Naive thymus-derived CD4-positive, alpha-beta T cell (primary cell): ENCODE results near the gene MKRN1. TPM values are rescaled to one million over a fixed set of nuclear protein-coding genes. Genes with fewer than 3 reads are reported as not detected.

Experiments
- ATAC-seq: fragments of 150-1000 bp; cut with Tn5 transposase; 2 replicates; pipeline ENCODE4 v1.10.0; 2021; ENCODE audit warnings: mild to moderate bottlenecking, moderate library complexity
- CTCF ChIA-PET: fragments of 350-600 bp; sonication (Branson Sonifier 250); formaldehyde crosslinking; loops from one replicate; lab custom pipeline; 2021; ENCODE audit warnings: antibody characterized with exemption; lab: Charles Lee
- POLR2A ChIA-PET: fragments of 350-600 bp; sonication (Branson Sonifier 250); formaldehyde crosslinking; loops from one replicate; lab custom pipeline; 2021; ENCODE audit warnings: antibody characterized with exemption, inconsistent platforms; lab: Charles Lee
- DNase-seq, 9 donors: peaks; one replicate each; pipeline versions ENCODE4 v3.0.0 to v3.0.0-alpha.2; 2020 to 2022; ENCODE audit warnings: mixed read lengths in 1 of 9
- H3K27ac ChIP-seq: one replicate; pipeline ENCODE4 v1.7.0; 2013; ENCODE audit warnings: mild to moderate bottlenecking, low read depth, low read length, moderate library complexity
- H3K27me3 ChIP-seq, 2 donors: one replicate each; pipeline ENCODE4 v1.7.0; 2013; ENCODE audit warnings: low read length in 2 of 2, mild to moderate bottlenecking in 2 of 2, moderate library complexity in 2 of 2; ENCODE audit not compliant: control insufficient read depth in 2 of 2, insufficient read depth in 2 of 2
- H3K36me3 ChIP-seq, 3 experiments: 1 replicate in 2 of 3; 2 replicates in 1 of 3; pipeline ENCODE4 v1.7.0; 2013; ENCODE audit warnings: low read length in 3 of 3, mild to moderate bottlenecking in 3 of 3, moderate library complexity in 1 of 3; ENCODE audit not compliant: insufficient read depth in 3 of 3, control insufficient read depth in 2 of 3
- H3K4me1 ChIP-seq, 2 donors: one replicate each; pipeline ENCODE4 v1.7.0; 2013; ENCODE audit warnings: low read length in 2 of 2, mild to moderate bottlenecking in 2 of 2, moderate library complexity in 1 of 2; ENCODE audit not compliant: control insufficient read depth in 2 of 2, insufficient read depth in 2 of 2
- H3K4me3 ChIP-seq: 2 replicates; pipeline ENCODE4 v1.7.0; 2013; ENCODE audit warnings: mild to moderate bottlenecking, low read length
- H3K9me3 ChIP-seq, 3 experiments: 1 replicate in 2 of 3; 2 replicates in 1 of 3; pipeline ENCODE4 v1.7.0; 2013; ENCODE audit warnings: low read length in 3 of 3; ENCODE audit not compliant: control insufficient read depth in 2 of 3
- H3K27ac Mint-ChIP-seq, 9 donors: one replicate each; pipeline ENCODE4 v1.8.0; 2020 to 2022; ENCODE audit warnings: mixed read lengths in 9 of 9, mild to moderate bottlenecking in 8 of 9, moderate library complexity in 5 of 9, inconsistent platforms in 2 of 9
- H3K27me3 Mint-ChIP-seq, 5 donors: one replicate each; pipeline ENCODE4 v1.8.0; 2021 to 2022; ENCODE audit warnings: mixed read lengths in 5 of 5, mild to moderate bottlenecking in 1 of 5
- H3K36me3 Mint-ChIP-seq, 5 donors: one replicate each; pipeline ENCODE4 v1.8.0; 2020 to 2022; ENCODE audit warnings: mixed read lengths in 5 of 5, mild to moderate bottlenecking in 3 of 5, inconsistent platforms in 1 of 5
- H3K4me1 Mint-ChIP-seq, 7 donors: one replicate each; pipeline ENCODE4 v1.8.0; 2020 to 2022; ENCODE audit warnings: mixed read lengths in 7 of 7, mild to moderate bottlenecking in 3 of 7, inconsistent platforms in 1 of 7
- H3K4me3 Mint-ChIP-seq, 10 donors: one replicate each; pipeline ENCODE4 v1.8.0; 2020 to 2022; ENCODE audit warnings: mild to moderate bottlenecking in 10 of 10, mixed read lengths in 10 of 10, moderate library complexity in 6 of 10, inconsistent platforms in 2 of 10
- H3K9me3 Mint-ChIP-seq, 11 donors: one replicate each; pipeline ENCODE4 v1.8.0; 2020 to 2022; ENCODE audit warnings: mixed read lengths in 11 of 11, mild to moderate bottlenecking in 4 of 11, inconsistent platforms in 1 of 11, moderate library complexity in 1 of 11
- intact Hi-C, 2 donors: fragments of 100-400 bp; cut with micrococcal nuclease; formaldehyde crosslinking; loops; one replicate each; pipeline ENCODE4 v1.15.1; 2023
- polyA plus RNA-seq, 2 donors: library from polyadenylated mRNA; unstranded; fragments of 300-500 nt; fragmentation: Illumina TruSeq; gene quantifications; one replicate each; pipeline ENCODE4 v1.2.3, GENCODE V29; 2021
- total RNA-seq, 6 experiments: library from RNA in 5 of 6; stranded (reverse) in 5 of 6; gene quantifications; 1 replicate in 5 of 6; 2 replicates in 1 of 6; pipeline ENCODE4 v1.2.3 and lab custom pipeline; 2021 to 2026

MKRN1 gene
- total and polyA plus RNA-seq, 7 experiments from 2014 or later, result 85.1 to 162 (median 139) TPM

GRCh38 chr7:140404565-140405065, 74.7 kb downstream of the MKRN1 start:
- Mint-ChIP-seq H3K4me3 (peak overlapping the region; percentile 92 to 99 (median 97)), H3K27me3 (peaks cover 0 to 3% (median 0%) of the 10 kb centered on the region in 5 donors), H3K4me1 (peaks cover 13 to 40% (median 29%) of the 10 kb centered on the region in 7 donors), H3K36me3 (peaks cover 3 to 28% (median 12%) of the 10 kb centered on the region in 5 donors), H3K9me3 (peaks cover 0 to 3% (median 0%) of the 10 kb centered on the region in 11 donors), H3K27ac (peak overlapping the region; percentile 91 to 99 (median 96))
- Histone ChIP-seq H3K27ac (peak overlapping the region; percentile 87), H3K36me3 (peaks cover 0 to 10% (median 0%) of the 10 kb centered on the region in 3 experiments), H3K4me3 (peak overlapping the region; percentile 82), H3K4me1 (peaks cover 8 to 11% of the 10 kb centered on the region in 2 donors), H3K27me3 (no peaks in the 10 kb centered on the region), H3K9me3 (no peaks in the 10 kb centered on the region)
- intact Hi-C loops, result loop anchor here (1.0 to 10.0 kb wide), 11 partner anchors 28 to 1940 kb away; partner anchors contain the start of genes MKRN1 (in 2 of the 2), MRPS33 (in 2 of the 2), BRAF (in 1 of the 2) and NDUFB2 (in 1 of the 2)
- DNase-seq, result no peak
- ATAC-seq, result no peak
- POLR2A ChIA-PET, result interaction anchor here (1.0 to 2.5 kb wide), 3 partner anchors 28 to 75 kb away, joined by 4 to 13 read pairs (median 4); partner anchors contain the start of gene MKRN1
- CTCF ChIA-PET, result no interaction called here

- H3K27ac ChIP-seq, result peak within 1 kb of the TSS; percentile 87
- no peaks in the 10 kb centered on the region for H3K27me3 ChIP-seq
- H3K4me1 ChIP-seq, result peaks cover 8 to 11% of the 10 kb centered on the region in 2 donors
- H3K4me3 Mint-ChIP-seq, result peak within 1 kb of the TSS; percentile 92 to 99 (median 97)
- peaks cover 13 to 42% (median 29%) of the 10 kb centered on the region in 7 donors for H3K4me1 Mint-ChIP-seq
- DNase-seq (peak; percentile 7 to 67 (median 56)), ATAC-seq (peak; percentile 87)
- H3K27me3 Mint-ChIP-seq, result peaks cover 0 to 3% (median 0%) of the 10 kb centered on the region in 5 donors
- H3K36me3 Mint-ChIP-seq, result peaks cover 3 to 28% (median 12%) of the 10 kb centered on the region in 5 donors
- peaks cover 0 to 10% (median 0%) of the 10 kb centered on the region in 3 experiments for H3K36me3 ChIP-seq
- CTCF ChIA-PET, result no interaction called here
- H3K27ac Mint-ChIP-seq, result peak within 1 kb of the TSS; percentile 91 to 99 (median 96)
- H3K9me3 ChIP-seq, result no peaks in the 10 kb centered on the region
- POLR2A ChIA-PET, result interaction anchor here (1.0 to 2.5 kb wide), 6 partner anchors 13 to 75 kb away, joined by 3 to 13 read pairs (median 4); partner anchors contain the start of gene MKRN1
- H3K4me3 ChIP-seq, result peak within 1 kb of the TSS; percentile 82
- intact Hi-C loops, result loop anchor here (1.0 to 10.0 kb wide), 12 partner anchors 27 to 1939 kb away; partner anchors contain the start of genes MKRN1 (in 2 of the 2), MRPS33 (in 2 of the 2), BRAF (in 1 of the 2) and NDUFB2 (in 1 of the 2)
- H3K9me3 Mint-ChIP-seq, result peaks cover 0 to 3% (median 0%) of the 10 kb centered on the region in 11 donors
Observed at GRCh38 chr7:140403878-140404564, 75.3 kb downstream of the MKRN1 start, which contains the start of gene RAB19. Gene RAB19 (plus strand): TSS chr7:140404058. CDS start chr7:140407647, 3,589 bp downstream.

Other genes starting within 250 kb of the MKRN1 start
- 10 to 100 TPM; 26.8 to 72.7 (median 39.4) TPM for gene SLC37A3, start 81.0 kb downstream of the MKRN1 start, total RNA-seq
- 10 to 100 TPM; 18.5 to 20.7 TPM for gene SLC37A3, start 81.0 kb downstream of the MKRN1 start, polyA plus RNA-seq
- gene RAB19, start 75.4 kb downstream of the MKRN1 start, total RNA-seq, result 10 to 100 TPM in 1 of 5 experiments, 1 to 10 TPM in 4; 1.8 to 13.3 (median 3.3) TPM
- 1 to 10 TPM; 3.0 to 3.3 TPM for gene RAB19, start 75.4 kb downstream of the MKRN1 start, polyA plus RNA-seq
- not detected for gene DENND2A, start 161.3 kb upstream of the MKRN1 start, total RNA-seq
- gene DENND2A, start 161.3 kb upstream of the MKRN1 start, polyA plus RNA-seq, result not detected
- gene ADCK2, start 193.4 kb upstream of the MKRN1 start, total RNA-seq, result 10 to 100 TPM; 15.2 to 19.0 (median 18.3) TPM
- 10 to 100 TPM; 32.2 to 34.2 TPM for gene ADCK2, start 193.4 kb upstream of the MKRN1 start, polyA plus RNA-seq
- gene NDUFB2, start 217.2 kb upstream of the MKRN1 start, total RNA-seq, result 100 to 1,000 TPM in 1 of 5 experiments, 10 to 100 TPM in 4; 88.3 to 184 (median 94.0) TPM
- gene NDUFB2, start 217.2 kb upstream of the MKRN1 start, polyA plus RNA-seq, result 100 to 1,000 TPM; 372 to 507 TPM